K562 (cell line): ENCODE measurements around the gene NINJ2. TPM values are rescaled to one million over a fixed set of nuclear protein-coding genes. Genes with fewer than 3 reads are reported as not detected.

Experiments used
- ATAC-seq: fragments of 200-7000 bp; cut with Tn5 transposase; 3 replicates; pipeline ENCODE4 v1.9.1; 2020; ENCODE audit warnings: moderate library complexity
- BruUV-seq: library from RNA; stranded (reverse); fragments of 400-500 nt; replicated peaks from 2 replicates; lab custom pipeline; 2021; lab: Mats Ljungman, UMichigan
- CTCF ChIA-PET: fragments of 300-600 bp; formaldehyde crosslinking; extraction: SDS; loops from one replicate; lab custom pipeline; 2021; ENCODE audit warnings: low intra/inter-chr PET ratio; lab: Yijun Ruan, JAX
- POLR2A ChIA-PET: fragments of 300-600, 350-650 bp; sonication (Branson Sonifier 250); formaldehyde crosslinking; extraction: SDS; loops from one replicate; lab custom pipeline; 2021; ENCODE audit warnings: antibody characterized with exemption, inconsistent platforms; lab: Yijun Ruan, JAX
- DNase-seq, 4 experiments: peaks; one replicate each; pipeline versions ENCODE4 v3.0.0 to v3.0.0-alpha.2; 2011 to 2018; ENCODE audit warnings: low spot score in 3 of 4, mixed read lengths in 3 of 4; ENCODE audit errors: extremely low read depth in 1 of 4
- FAIRE-seq: peaks from 2 replicates; lab custom pipeline; 2011; peaks lifted over from hg19 to GRCh38; lab: Jason Lieb, UNC
- H2AFZ ChIP-seq: 2 replicates; pipeline ENCODE4 v1.6.0; 2011; ENCODE audit warnings: low read depth, low read length, control low read depth, inconsistent platforms
- H3K27ac ChIP-seq: fragments of 200-600 bp; 3 replicates; pipeline ENCODE4 v1.8.0; 2011; ENCODE audit warnings: low read depth, mild to moderate bottlenecking, control low read depth, inconsistent platforms, low read length, moderate library complexity, mixed read lengths; ENCODE audit errors: extremely low read depth
- H3K27me3 ChIP-seq, 2 experiments: fragments of 300-600 bp in 1 of 2; 2 replicates in 1 of 2; 3 replicates in 1 of 2; pipeline versions ENCODE4 v1.6.0 to v1.8.0; 2011; ENCODE audit warnings: inconsistent platforms in 2 of 2, low read length in 2 of 2, mild to moderate bottlenecking in 1 of 2, mixed read lengths in 1 of 2, moderate library complexity in 1 of 2; ENCODE audit not compliant: control insufficient read depth in 2 of 2, insufficient read depth in 2 of 2
- H3K36me3 ChIP-seq: fragments of 300-600 bp; 3 replicates; pipeline ENCODE4 v1.8.0; 2011; ENCODE audit warnings: mild to moderate bottlenecking, low read length, inconsistent platforms; ENCODE audit not compliant: control insufficient read depth, insufficient read depth
- H3K4me1 ChIP-seq, 2 experiments: fragments of 200-600 bp in 1 of 2; replicated peaks in 1 of 2; 2 replicates in 1 of 2; 3 replicates in 1 of 2; pipeline versions ENCODE4 v1.5.1 to v1.8.0; 2011; ENCODE audit warnings: inconsistent platforms in 2 of 2, low read length in 2 of 2, mild to moderate bottlenecking in 1 of 2, mixed read lengths in 1 of 2, moderate library complexity in 1 of 2; ENCODE audit not compliant: control insufficient read depth in 2 of 2, insufficient read depth in 2 of 2
- H3K4me2 ChIP-seq: 2 replicates; pipeline ENCODE4 v1.6.1; 2011; ENCODE audit warnings: low read length, control low read depth, inconsistent platforms, mixed read lengths; ENCODE audit not compliant: insufficient read depth
- H3K4me3 ChIP-seq: fragments of 200-600 bp; sonication (generic), shearing (Covaris generic); 2 replicates; pipeline ENCODE4 v1.5.1; 2016; ENCODE audit warnings: control low read depth, inconsistent platforms
- H3K79me2 ChIP-seq: fragments of 200-600 bp; 3 replicates; pipeline ENCODE4 v1.8.0; 2011; ENCODE audit warnings: low read length, inconsistent platforms; ENCODE audit not compliant: control insufficient read depth, insufficient read depth
- H3K9ac ChIP-seq, 2 experiments: 2 replicates each; pipeline versions ENCODE4 v1.6.0 to v1.6.1; 2011; ENCODE audit warnings: low read depth in 2 of 2, low read length in 2 of 2, control low read depth in 1 of 2, inconsistent platforms in 1 of 2, mild to moderate bottlenecking in 1 of 2, mixed read lengths in 1 of 2; ENCODE audit not compliant: insufficient read depth in 1 of 2
- H3K9me1 ChIP-seq: one replicate; pipeline ENCODE4 v1.6.0; 2011; ENCODE audit warnings: inconsistent platforms, mild to moderate bottlenecking, low read length, moderate library complexity; ENCODE audit not compliant: control insufficient read depth, insufficient read depth
- H3K9me3 ChIP-seq: replicated peaks from 2 replicates; pipeline ENCODE4 v1.5.1; 2011; ENCODE audit warnings: low read depth, low read length, inconsistent platforms; ENCODE audit not compliant: control insufficient read depth, insufficient read depth
- H4K20me1 ChIP-seq: replicated peaks from 2 replicates; pipeline ENCODE4 v1.6.1; 2011; ENCODE audit warnings: low read length, inconsistent platforms, mixed read lengths; ENCODE audit not compliant: control insufficient read depth, insufficient read depth
- EHMT2 ChIP-seq: fragments of 450-650 bp; IDR thresholded peaks from 2 replicates; pipeline ENCODE4 v1.6.1; 2018; ENCODE audit warnings: antibody characterized with exemption
- ERF ChIP-seq: fragments of 450-650 bp; formaldehyde crosslinking; IDR thresholded peaks from 2 replicates; pipeline ENCODE4 v1.4.0; 2020; ENCODE audit warnings: mild to moderate bottlenecking, mixed read lengths
- HNRNPUL1 ChIP-seq: fragments of 200-400 bp; formaldehyde crosslinking; IDR thresholded peaks from 2 replicates; pipeline ENCODE4 v1.6.1; 2017; ENCODE audit warnings: low read length
- MEF2A ChIP-seq: IDR thresholded peaks from 2 replicates; pipeline ENCODE4 v1.6.1; 2011; ENCODE audit warnings: low read depth, mild to moderate bottlenecking, low read length, moderate library complexity; ENCODE audit not compliant: control insufficient read depth
- MTF1 ChIP-seq: fragments of 250-450 bp; sonication (Bioruptor Pico); IDR thresholded peaks from 2 replicates; pipeline ENCODE4 v1.9.0; 2021; ENCODE audit warnings: moderate library complexity, mild to moderate bottlenecking, inconsistent platforms, borderline replicate concordance
- POLR3G ChIP-seq: IDR thresholded peaks from 2 replicates; pipeline ENCODE4 v1.6.1; 2011; ENCODE audit not compliant: insufficient read length, insufficient replicate concordance; ENCODE audit errors: extremely low read depth
- SUPT5H ChIP-seq: fragments of 450-650 bp; IDR thresholded peaks from 2 replicates; pipeline ENCODE4 v1.6.1; 2016
- ZBTB8A ChIP-seq: fragments of 450-650 bp; IDR thresholded peaks from 2 replicates; pipeline ENCODE4 v1.6.1; 2018; ENCODE audit warnings: mild to moderate bottlenecking, moderate library complexity; ENCODE audit not compliant: partially characterized antibody
- ZFP36 ChIP-seq: fragments of 150-350 bp; IDR thresholded peaks from 2 replicates; pipeline ENCODE4 v1.6.1; 2018; ENCODE audit warnings: low read length, low read depth; ENCODE audit not compliant: partially characterized antibody
- ZNF175 ChIP-seq: fragments of 200-800 bp; sonication (Bioruptor generic); IDR thresholded peaks from 2 replicates; pipeline ENCODE4 v1.6.1; 2016; ENCODE audit warnings: low read depth, mild to moderate bottlenecking, missing genetic modification characterization, missing compliant biosample characterization
- ZNF583 ChIP-seq: fragments of 250-450 bp; sonication (Bioruptor Pico); IDR thresholded peaks from 2 replicates; pipeline ENCODE4 v1.4.0; 2020
- ZSCAN29 ChIP-seq: fragments of 450-650 bp; IDR thresholded peaks from 2 replicates; pipeline ENCODE4 v1.6.1; 2017
- WGBS: fragments of 100-300 bp; shearing (Covaris generic); methylation state at CpG from one replicate; pipeline ENCODE4 v1.1.6; 2016; ENCODE audit warnings: low coverage, mixed read lengths; ENCODE audit not compliant: insufficient coverage; ENCODE audit errors: missing lambda C conversion rate; 5-methylcytosine and 5-hydroxymethylcytosine counted together
- in situ Hi-C: fragments of 300-500 bp; cut with MboI; formaldehyde crosslinking; loops from 4 replicates; pipeline ENCODE4 v1.15.0; 2018; ENCODE audit warnings: inconsistent platforms, mixed read lengths
- intact Hi-C: fragments of 100-400 bp; cut with micrococcal nuclease; formaldehyde crosslinking; loops from 2 replicates; pipeline ENCODE4 v1.14.2; 2022
- polyA plus RNA-seq, 8 experiments: library from polyadenylated mRNA; depleted of rRNA in 4 of 8; stranded (reverse) in 5 of 8; unstranded in 3 of 8; fragments of >200 nt; fragmentation: Nextera tagmentation in 2 of 8; fragmentation: Illumina TruSeq in 1 of 8; extraction: Ambion mirVana in 2 of 8; extraction: Trizol in 1 of 8; gene quantifications; 2 replicates each; pipeline versions ENCODE4 v1.2.1 to v1.2.3, GENCODE V29; 2011 to 2014; ENCODE audit warnings: inconsistent platforms in 1 of 8, missing spikeins in 1 of 8
- total RNA-seq, 7 experiments: library from RNA; depleted of rRNA in 6 of 7; stranded (reverse); fragments of >200 nt in 6 of 7; fragmentation: Illumina TruSeq in 2 of 7; extraction: Trizol in 2 of 7; gene quantifications; 2 replicates each; pipeline versions ENCODE4 v1.2.1 to v1.2.3, GENCODE V29; 2011 to 2021; ENCODE audit warnings: low replicate concordance in 1 of 7
- TF ChIP-seq, protein P1 (sequence below): sonication (generic); formaldehyde crosslinking; IDR thresholded peaks from 2 replicates; pipeline ENCODE4 v1.8.1; 2023; ENCODE audit warnings: mild to moderate bottlenecking, missing genetic modification reagents, moderate library complexity

NINJ2 gene
- total and polyA plus RNA-seq, 9 of the 15 experiments (the other 6 are each of a cell fraction or from before 2014, with no cell fraction given) = 2.6 to 16.0 (median 4.5) TPM

DNA sequence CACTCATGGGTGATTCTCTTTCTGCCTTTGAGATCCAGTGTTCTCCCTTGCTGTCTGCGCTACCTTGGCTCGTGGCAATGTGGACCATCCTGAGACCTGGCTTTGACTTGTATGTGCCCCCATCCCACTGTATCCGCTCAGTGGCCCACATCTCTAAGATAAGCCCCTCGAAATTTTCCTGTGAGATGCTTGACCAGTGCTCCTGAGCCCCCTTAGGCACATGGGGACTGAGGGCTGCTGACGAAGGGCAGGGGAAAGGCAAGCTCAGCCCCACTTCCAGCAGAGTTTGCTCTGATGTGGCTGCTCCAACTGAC is 1.5 kb upstream of the NINJ2 start:
- no peak overlapping the region for H2AFZ ChIP-seq

More for the DNA sequence above, 1.5 kb upstream of the NINJ2 start:
- FAIRE-seq = no peak
- BruUV-seq = no TSS peak
- H3K27ac ChIP-seq = no peak overlapping the region
- TF ChIP-seq MTF1 (CRISPR knock-in tag) = no peak
- TF ChIP-seq ZNF175 (CRISPR knock-in tag) = no peak
- TF ChIP-seq POLR3G = no peak
- no peak for TF ChIP-seq HNRNPUL1
- no peak for TF ChIP-seq ZBTB8A
- TF ChIP-seq ERF = no peak
- no peak for TF ChIP-seq ZFP36
- no peak for TF ChIP-seq EHMT2
- TF ChIP-seq, protein P1, sequence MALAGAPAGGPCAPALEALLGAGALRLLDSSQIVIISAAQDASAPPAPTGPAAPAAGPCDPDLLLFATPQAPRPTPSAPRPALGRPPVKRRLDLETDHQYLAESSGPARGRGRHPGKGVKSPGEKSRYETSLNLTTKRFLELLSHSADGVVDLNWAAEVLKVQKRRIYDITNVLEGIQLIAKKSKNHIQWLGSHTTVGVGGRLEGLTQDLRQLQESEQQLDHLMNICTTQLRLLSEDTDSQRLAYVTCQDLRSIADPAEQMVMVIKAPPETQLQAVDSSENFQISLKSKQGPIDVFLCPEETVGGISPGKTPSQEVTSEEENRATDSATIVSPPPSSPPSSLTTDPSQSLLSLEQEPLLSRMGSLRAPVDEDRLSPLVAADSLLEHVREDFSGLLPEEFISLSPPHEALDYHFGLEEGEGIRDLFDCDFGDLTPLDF (CRISPR knock-in tag) = no peak
- no peak for TF ChIP-seq MEF2A
- TF ChIP-seq ZSCAN29 = no peak
- TF ChIP-seq SUPT5H = no peak
- TF ChIP-seq ZNF583 (CRISPR knock-in tag) = no peak
- TF ChIP-seq, all 486 proteins: peak for 0
- ChIA-PET CTCF (no interaction called here), POLR2A (interaction anchor here (0.6 to 1.2 kb wide), 2 partner anchors 14 to 23 kb away, joined by 3 read pairs; no protein-coding TSS in a partner anchor)
- intact Hi-C loops (no loop called here), in situ Hi-C loops (no loop called here)
- Histone ChIP-seq H3K36me3 (no peaks in the 10 kb centered on the region), H3K79me2 (no peaks in the 10 kb centered on the region), H3K9me1 (no peaks in the 10 kb centered on the region), H3K9ac (no peak overlapping the region; a peak in 1 of 4 replicates), H3K4me3 (no peak overlapping the region), H3K27me3 (no peaks in the 10 kb centered on the region), H3K9me3 (no peaks in the 10 kb centered on the region), H4K20me1 (no peaks in the 10 kb centered on the region), H3K4me1 (peaks cover 8 to 24% of the 10 kb centered on the region in 2 experiments; a peak in 4 of 5 replicates), H3K4me2 (no peak overlapping the region)
- DNase-seq (no peak), ATAC-seq (no peak)
- WGBS = 77% methylated on average over 5 of the region's 5 CpGs
